GM19023 (cell line): ENCODE data around the gene LDLRAD1.
"Not testable (repeated sequence)": the region's sequence is repeated elsewhere in the genome, so short reads cannot be mapped to it uniquely, and the experiment has no call there.

ENCODE experiments used
- ATAC-seq: cut with Tn5 transposase; IDR thresholded peaks from one replicate; pipeline ENCODE4 v1.9.1; 2021; ENCODE audit warnings: mild to moderate bottlenecking, moderate library complexity; ENCODE audit not compliant: unreplicated experiment

LDLRAD1 gene

GRCh38 chr1:53995683-53996082 lies 22.3 kb downstream of the LDLRAD1 start:
- no peak for ATAC-seq

- ATAC-seq = not testable (repeated sequence)
These were observed 23.5 kb downstream of the LDLRAD1 start for GRCh38 chr1:53994516-53994915.

GRCh38 chr1:53992085-53992874 lies 25.7 kb downstream of the LDLRAD1 start:
- ATAC-seq = no peak

- no peak for ATAC-seq
These were observed 30.1 kb downstream of the LDLRAD1 start for GRCh38 chr1:53987880-53988279.

GRCh38 chr1:53986458-53986857 lies 31.5 kb downstream of the LDLRAD1 start:
- no peak for ATAC-seq

- ATAC-seq = no peak
These were observed 33.3 kb downstream of the LDLRAD1 start for GRCh38 chr1:53984726-53985125.

- no peak for ATAC-seq
These were observed 35.3 kb downstream of the LDLRAD1 start for GRCh38 chr1:53982763-53983104.

GRCh38 chr1:53982034-53982762 lies 35.8 kb downstream of the LDLRAD1 start:
- no peak for ATAC-seq

GRCh38 chr1:53981220-53981619 lies 36.8 kb downstream of the LDLRAD1 start:
- ATAC-seq = no peak

GRCh38 chr1:53979712-53980450 lies 38.1 kb downstream of the LDLRAD1 start:
- ATAC-seq = no peak

- ATAC-seq = no peak
These were observed 42.1 kb downstream of the LDLRAD1 start for GRCh38 chr1:53975861-53976260.

- no peak for ATAC-seq
These were observed 46.3 kb downstream of the LDLRAD1 start for GRCh38 chr1:53971718-53972117.

GRCh38 chr1:53969323-53969722 lies 48.7 kb downstream of the LDLRAD1 start:
- ATAC-seq = not testable (repeated sequence)

GRCh38 chr1:53968125-53968513 lies 49.9 kb downstream of the LDLRAD1 start:
- ATAC-seq = no peak

GRCh38 chr1:53967409-53968124 lies 50.4 kb downstream of the LDLRAD1 start:
- no peak for ATAC-seq

GRCh38 chr1:53966794-53967193 lies 51.2 kb downstream of the LDLRAD1 start:
- no peak for ATAC-seq

- no peak for ATAC-seq
These were observed 53.9 kb downstream of the LDLRAD1 start for GRCh38 chr1:53964109-53964508.

- no peak for ATAC-seq
These were observed 54.5 kb downstream of the LDLRAD1 start for GRCh38 chr1:53963460-53963859.

GRCh38 chr1:53962395-53962794 lies 55.6 kb downstream of the LDLRAD1 start:
- no peak for ATAC-seq

GRCh38 chr1:53959664-53960250 lies 58.2 kb downstream of the LDLRAD1 start:
- no peak for ATAC-seq
